GM12878 (cell line): ENCODE measurements around the gene SPIRE1. TPM values are rescaled to one million over a fixed set of nuclear protein-coding genes. Genes with fewer than 3 reads are reported as not detected.

Source experiments
- ATAC-seq: fragments of 200-7000 bp; cut with Tn5 transposase; 3 replicates; pipeline ENCODE4 v1.9.1; 2020; ENCODE audit warnings: mild to moderate bottlenecking, moderate library complexity
- BruUV-seq: library from RNA; stranded (reverse); fragments of 400-500 nt; replicated peaks from 2 replicates; lab custom pipeline; 2021; lab: Mats Ljungman, UMichigan
- CTCF ChIA-PET: fragments of 300-600 bp; sonication (Branson Sonifier 250); formaldehyde crosslinking; extraction: SDS; loops from one replicate; lab custom pipeline; 2021; ENCODE audit warnings: inconsistent platforms; lab: Yijun Ruan, JAX
- POLR2A ChIA-PET: fragments of 350-600 bp; formaldehyde crosslinking; extraction: SDS; loops from one replicate; lab custom pipeline; 2021; ENCODE audit warnings: inconsistent platforms; lab: Charles Lee
- RAD21 ChIA-PET: fragments of 300-600 bp; sonication (Branson Sonifier 250); formaldehyde crosslinking; loops from one replicate; lab custom pipeline; 2023; ENCODE audit warnings: antibody characterized with exemption; ENCODE audit not compliant: unreplicated experiment; lab: Charles Lee
- SMC1A ChIA-PET: fragments of 300-600 bp; sonication (Branson Sonifier 250); formaldehyde crosslinking; loops from one replicate; lab custom pipeline; 2023; ENCODE audit not compliant: unreplicated experiment, uncharacterized antibody; lab: Charles Lee
- DNase-seq: peaks from one replicate; pipeline ENCODE4 v3.0.0-alpha.2; 2011; ENCODE audit warnings: low read depth, low spot score
- FAIRE-seq: peaks from 3 replicates; lab custom pipeline; 2011; peaks lifted over from hg19 to GRCh38; lab: Jason Lieb, UNC
- H2AFZ ChIP-seq: 2 replicates; pipeline ENCODE4 v1.6.0; 2011; ENCODE audit warnings: low read depth, low read length, control low read depth; ENCODE audit not compliant: control insufficient read depth
- H3K27ac ChIP-seq: 2 replicates; pipeline ENCODE4 v1.5.1; 2011; ENCODE audit warnings: control low read depth; ENCODE audit not compliant: control insufficient read depth, insufficient read depth
- H3K27me3 ChIP-seq, 2 experiments: replicated peaks in 1 of 2; 2 replicates each; pipeline versions ENCODE4 v1.6.0 to v1.6.1; 2011; ENCODE audit warnings: low read length in 1 of 2; ENCODE audit not compliant: control insufficient read depth in 2 of 2, insufficient read depth in 2 of 2
- H3K36me3 ChIP-seq, 2 experiments: 2 replicates each; pipeline ENCODE4 v1.5.1; 2011; ENCODE audit warnings: low read length in 1 of 2; ENCODE audit not compliant: control insufficient read depth in 2 of 2, insufficient read depth in 2 of 2
- H3K4me1 ChIP-seq: 2 replicates; pipeline ENCODE4 v1.6.1; 2011; ENCODE audit warnings: mild to moderate bottlenecking, low read length, moderate library complexity, mixed read lengths; ENCODE audit not compliant: control insufficient read depth, insufficient read depth
- H3K4me2 ChIP-seq: 2 replicates; pipeline ENCODE4 v1.6.0; 2011; ENCODE audit warnings: control low read depth; ENCODE audit not compliant: control insufficient read depth, insufficient read depth
- H3K4me3 ChIP-seq: fragments of 200-600 bp; sonication (generic); 2 replicates; pipeline ENCODE4 v1.5.1; 2016
- H3K79me2 ChIP-seq: 2 replicates; pipeline ENCODE4 v1.6.0; 2011; ENCODE audit warnings: low read length; ENCODE audit not compliant: control insufficient read depth, insufficient read depth
- H3K9ac ChIP-seq: 2 replicates; pipeline ENCODE4 v1.8.0; 2011; ENCODE audit warnings: low read length, control low read depth, mixed read lengths; ENCODE audit not compliant: control insufficient read depth, insufficient read depth
- H3K9me3 ChIP-seq: replicated peaks from 3 replicates; pipeline ENCODE4 v1.5.1; 2011; ENCODE audit warnings: mild to moderate bottlenecking, low read length; ENCODE audit not compliant: control insufficient read depth, insufficient read depth
- H4K20me1 ChIP-seq: 2 replicates; pipeline ENCODE4 v1.6.0; 2011; ENCODE audit not compliant: control insufficient read depth, insufficient read depth
- CHD1 ChIP-seq: IDR thresholded peaks from 2 replicates; pipeline ENCODE4 v1.6.1; 2012; ENCODE audit warnings: low read depth, low read length, improper control_type of control experiment
- DPF2 ChIP-seq: fragments of 450-650 bp; IDR thresholded peaks from 2 replicates; pipeline ENCODE4 v1.6.1; 2017; ENCODE audit warnings: mild to moderate bottlenecking
- EGR1 ChIP-seq, 2 experiments: IDR thresholded peaks; 1 replicate in 1 of 2; 2 replicates in 1 of 2; pipeline ENCODE4 v1.6.1; 2011 to 2012; ENCODE audit warnings: low read depth in 2 of 2, low read length in 2 of 2, borderline replicate concordance in 1 of 2, mild to moderate bottlenecking in 1 of 2, moderate library complexity in 1 of 2
- ESRRA ChIP-seq: IDR thresholded peaks from 2 replicates; pipeline ENCODE4 v1.6.1; 2012; ENCODE audit warnings: mild to moderate bottlenecking, low read length, improper control_type of control experiment
- IKZF2 ChIP-seq, 2 experiments: fragments of 450-650 bp; IDR thresholded peaks; 2 replicates each; pipeline ENCODE4 v1.6.1; 2017; ENCODE audit warnings: mild to moderate bottlenecking in 2 of 2, moderate library complexity in 2 of 2
- MTA2 ChIP-seq: fragments of 450-650 bp; IDR thresholded peaks from 2 replicates; pipeline ENCODE4 v1.6.1; 2016; ENCODE audit warnings: low read depth, mild to moderate bottlenecking, moderate library complexity
- NFYA ChIP-seq: IDR thresholded peaks from 2 replicates; pipeline ENCODE4 v1.6.1; 2011; ENCODE audit warnings: low read depth, mild to moderate bottlenecking, low read length, improper control_type of control experiment, borderline replicate concordance
- PML ChIP-seq: IDR thresholded peaks from 2 replicates; pipeline ENCODE4 v1.6.1; 2012; ENCODE audit warnings: low read length, inconsistent platforms
- RBBP5 ChIP-seq: fragments of 200-600 bp; sonication (generic); conservative IDR thresholded peaks from 2 replicates; pipeline ENCODE4 v1.6.1; 2016
- RELA ChIP-seq: fragments of 450-650 bp; IDR thresholded peaks from 2 replicates; pipeline ENCODE4 v1.8.0; 2014; ENCODE audit warnings: borderline replicate concordance; ENCODE audit not compliant: partially characterized antibody
- SMC3 ChIP-seq: IDR thresholded peaks from 2 replicates; pipeline ENCODE4 v1.6.1; 2011; ENCODE audit warnings: low read length, improper control_type of control experiment, borderline replicate concordance
- TBL1XR1 ChIP-seq: IDR thresholded peaks from 2 replicates; pipeline ENCODE4 v1.6.1; 2012; ENCODE audit warnings: low read depth, low read length, improper control_type of control experiment
- ZNF274 ChIP-seq: IDR thresholded peaks from one replicate; pipeline ENCODE4 v1.8.0; 2011; ENCODE audit not compliant: insufficient read length, insufficient read depth
- WGBS: methylation state at CpG from one replicate; pipeline ENCODE4 v1.1.6; 2016; ENCODE audit warnings: low lambda C conversion rate; ENCODE audit not compliant: insufficient replicate concordance, insufficient coverage; ENCODE audit errors: missing lambda C conversion rate; 5-methylcytosine and 5-hydroxymethylcytosine counted together
- in situ Hi-C: fragments of 300-500 bp; cut with MboI; formaldehyde crosslinking; loops from 9 replicates; pipeline ENCODE4 v1.14.3; 2018; ENCODE audit warnings: mixed read lengths
- intact Hi-C: fragments of 100-400 bp; cut with micrococcal nuclease; formaldehyde crosslinking; loops from one replicate; pipeline ENCODE4 v1.14.2; 2022; ENCODE audit not compliant: unreplicated experiment
- polyA plus RNA-seq, 11 experiments: library from polyadenylated mRNA; depleted of rRNA in 4 of 11; unstranded in 6 of 11; stranded (reverse) in 5 of 11; fragments of >200 nt; fragmentation: Nextera tagmentation in 4 of 11; fragmentation: Illumina TruSeq in 1 of 11; extraction: Ambion mirVana in 4 of 11; extraction: Trizol in 1 of 11; gene quantifications; 1 replicate in 1 of 11; 2 replicates in 10 of 11; pipeline versions ENCODE4 v1.2.1 to v1.2.3, GENCODE V29; 2011 to 2016; ENCODE audit warnings: inconsistent platforms in 2 of 11, missing spikeins in 2 of 11, low read depth in 1 of 11
- total RNA-seq, 4 experiments: library from RNA; depleted of rRNA in 3 of 4; stranded (reverse); fragments of >200 nt in 3 of 4; fragmentation: Illumina TruSeq in 1 of 4; extraction: Trizol in 1 of 4; gene quantifications; 2 replicates each; pipeline versions ENCODE4 v1.2.1 to v1.2.3, GENCODE V29; 2013 to 2021
- TF ChIP-seq, protein P1 (sequence below): fragments of 450-650 bp; IDR thresholded peaks from 2 replicates; pipeline ENCODE4 v1.6.1; 2017; ENCODE audit warnings: borderline replicate concordance
- TF ChIP-seq, protein P2 (sequence below): fragments of 450-650 bp; IDR thresholded peaks from 2 replicates; pipeline ENCODE4 v1.6.1; 2017; ENCODE audit warnings: mild to moderate bottlenecking, moderate library complexity
- TF ChIP-seq, protein P3 (sequence below): fragments of 450-650 bp; IDR thresholded peaks from 2 replicates; pipeline ENCODE4 v1.6.1; 2018; ENCODE audit warnings: mild to moderate bottlenecking, low read depth, moderate library complexity; ENCODE audit not compliant: partially characterized antibody
- TF ChIP-seq, protein P4 (sequence below): IDR thresholded peaks from 2 replicates; pipeline ENCODE4 v1.6.1; 2012; ENCODE audit warnings: low read depth, low read length, improper control_type of control experiment

The SPIRE1 gene
- total and polyA plus RNA-seq, 10 of the 15 experiments (the other 5 are each of a cell fraction or from before 2014, with no cell fraction given), result 0.18 to 9.2 (median 4.3) TPM

DNA sequence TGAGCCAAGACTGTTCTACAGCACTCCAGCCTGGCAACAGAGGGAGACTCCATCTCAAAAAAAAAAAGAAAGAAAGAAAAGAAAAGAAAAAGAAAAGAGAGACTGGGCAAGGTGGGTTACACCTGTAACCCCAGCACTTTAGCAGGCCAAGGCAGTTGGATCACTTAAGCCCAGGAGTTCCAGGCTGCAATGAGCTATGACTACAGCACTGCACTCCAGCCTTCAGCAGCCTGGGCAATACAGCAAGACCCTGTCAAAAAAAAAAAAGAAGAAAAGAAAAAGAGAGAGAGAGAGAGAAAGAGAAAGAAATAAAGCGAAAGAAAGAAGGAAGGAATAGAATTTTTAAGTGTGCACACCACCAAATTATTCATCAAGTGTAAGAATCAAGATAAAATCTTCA is 2.9 kb downstream of the SPIRE1 start:
- ATAC-seq (no peak), FAIRE-seq (no peak), DNase-seq (no peak)
- H2AFZ ChIP-seq, result no peak overlapping the region
- H4K20me1 ChIP-seq, result no peaks in the 10 kb centered on the region
- H3K79me2 ChIP-seq, result no peaks in the 10 kb centered on the region
- H3K9ac ChIP-seq, result no peak overlapping the region
- no peaks in the 10 kb centered on the region for H3K4me1 ChIP-seq
- in situ Hi-C loops, result no loop called here
- H3K4me2 ChIP-seq, result no peak overlapping the region
- ChIA-PET CTCF (no interaction called here), SMC1A (interaction anchor here (0.6 kb wide), 1 partner anchor 270 kb away, joined by 3 read pairs; no protein-coding TSS in a partner anchor), RAD21 (no interaction called here), POLR2A (no interaction called here)
- 64% methylated on average over 1 of the region's 1 CpG for WGBS
- no peaks in the 10 kb centered on the region for H3K9me3 ChIP-seq
- no TSS peak for BruUV-seq
- no peaks in the 10 kb centered on the region for H3K36me3 ChIP-seq
- intact Hi-C loops, result loop anchor here (5.0 kb wide), 2 partner anchors 58 to 113 kb away; no protein-coding TSS in a partner anchor
- no peak overlapping the region for H3K4me3 ChIP-seq
- no peak overlapping the region for H3K27ac ChIP-seq
- H3K27me3 ChIP-seq, result peaks cover 0 to 2% of the 10 kb centered on the region in 2 experiments; a peak in 2 of 4 replicates
- TF ChIP-seq PML (no peak), SMC3 (no peak), CHD1 (no peak), RBBP5 (no peak), RELA (no peak), DPF2 (no peak), IKZF2 (IDR thresholded peaks at IDR 0.05) (no peak), EGR1 (IDR thresholded peaks at IDR 0.05; ENCODE audit: borderline replicate concordance in 1 of 2, low read depth in 2 of 2, low read length in 2 of 2) (no peak), ZNF274 (no peak), NFYA (no peak), ESRRA (no peak), MTA2 (no peak), TBL1XR1 (no peak)
- TF ChIP-seq, protein P1, sequence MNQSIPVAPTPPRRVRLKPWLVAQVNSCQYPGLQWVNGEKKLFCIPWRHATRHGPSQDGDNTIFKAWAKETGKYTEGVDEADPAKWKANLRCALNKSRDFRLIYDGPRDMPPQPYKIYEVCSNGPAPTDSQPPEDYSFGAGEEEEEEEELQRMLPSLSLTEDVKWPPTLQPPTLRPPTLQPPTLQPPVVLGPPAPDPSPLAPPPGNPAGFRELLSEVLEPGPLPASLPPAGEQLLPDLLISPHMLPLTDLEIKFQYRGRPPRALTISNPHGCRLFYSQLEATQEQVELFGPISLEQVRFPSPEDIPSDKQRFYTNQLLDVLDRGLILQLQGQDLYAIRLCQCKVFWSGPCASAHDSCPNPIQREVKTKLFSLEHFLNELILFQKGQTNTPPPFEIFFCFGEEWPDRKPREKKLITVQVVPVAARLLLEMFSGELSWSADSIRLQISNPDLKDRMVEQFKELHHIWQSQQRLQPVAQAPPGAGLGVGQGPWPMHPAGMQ, result no peak
- TF ChIP-seq, protein P2, sequence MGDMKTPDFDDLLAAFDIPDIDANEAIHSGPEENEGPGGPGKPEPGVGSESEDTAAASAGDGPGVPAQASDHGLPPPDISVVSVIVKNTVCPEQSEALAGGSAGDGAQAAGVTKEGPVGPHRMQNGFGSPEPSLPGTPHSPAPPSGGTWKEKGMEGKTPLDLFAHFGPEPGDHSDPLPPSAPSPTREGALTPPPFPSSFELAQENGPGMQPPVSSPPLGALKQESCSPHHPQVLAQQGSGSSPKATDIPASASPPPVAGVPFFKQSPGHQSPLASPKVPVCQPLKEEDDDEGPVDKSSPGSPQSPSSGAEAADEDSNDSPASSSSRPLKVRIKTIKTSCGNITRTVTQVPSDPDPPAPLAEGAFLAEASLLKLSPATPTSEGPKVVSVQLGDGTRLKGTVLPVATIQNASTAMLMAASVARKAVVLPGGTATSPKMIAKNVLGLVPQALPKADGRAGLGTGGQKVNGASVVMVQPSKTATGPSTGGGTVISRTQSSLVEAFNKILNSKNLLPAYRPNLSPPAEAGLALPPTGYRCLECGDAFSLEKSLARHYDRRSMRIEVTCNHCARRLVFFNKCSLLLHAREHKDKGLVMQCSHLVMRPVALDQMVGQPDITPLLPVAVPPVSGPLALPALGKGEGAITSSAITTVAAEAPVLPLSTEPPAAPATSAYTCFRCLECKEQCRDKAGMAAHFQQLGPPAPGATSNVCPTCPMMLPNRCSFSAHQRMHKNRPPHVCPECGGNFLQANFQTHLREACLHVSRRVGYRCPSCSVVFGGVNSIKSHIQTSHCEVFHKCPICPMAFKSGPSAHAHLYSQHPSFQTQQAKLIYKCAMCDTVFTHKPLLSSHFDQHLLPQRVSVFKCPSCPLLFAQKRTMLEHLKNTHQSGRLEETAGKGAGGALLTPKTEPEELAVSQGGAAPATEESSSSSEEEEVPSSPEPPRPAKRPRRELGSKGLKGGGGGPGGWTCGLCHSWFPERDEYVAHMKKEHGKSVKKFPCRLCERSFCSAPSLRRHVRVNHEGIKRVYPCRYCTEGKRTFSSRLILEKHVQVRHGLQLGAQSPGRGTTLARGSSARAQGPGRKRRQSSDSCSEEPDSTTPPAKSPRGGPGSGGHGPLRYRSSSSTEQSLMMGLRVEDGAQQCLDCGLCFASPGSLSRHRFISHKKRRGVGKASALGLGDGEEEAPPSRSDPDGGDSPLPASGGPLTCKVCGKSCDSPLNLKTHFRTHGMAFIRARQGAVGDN, result no peak
- TF ChIP-seq, protein P3, sequence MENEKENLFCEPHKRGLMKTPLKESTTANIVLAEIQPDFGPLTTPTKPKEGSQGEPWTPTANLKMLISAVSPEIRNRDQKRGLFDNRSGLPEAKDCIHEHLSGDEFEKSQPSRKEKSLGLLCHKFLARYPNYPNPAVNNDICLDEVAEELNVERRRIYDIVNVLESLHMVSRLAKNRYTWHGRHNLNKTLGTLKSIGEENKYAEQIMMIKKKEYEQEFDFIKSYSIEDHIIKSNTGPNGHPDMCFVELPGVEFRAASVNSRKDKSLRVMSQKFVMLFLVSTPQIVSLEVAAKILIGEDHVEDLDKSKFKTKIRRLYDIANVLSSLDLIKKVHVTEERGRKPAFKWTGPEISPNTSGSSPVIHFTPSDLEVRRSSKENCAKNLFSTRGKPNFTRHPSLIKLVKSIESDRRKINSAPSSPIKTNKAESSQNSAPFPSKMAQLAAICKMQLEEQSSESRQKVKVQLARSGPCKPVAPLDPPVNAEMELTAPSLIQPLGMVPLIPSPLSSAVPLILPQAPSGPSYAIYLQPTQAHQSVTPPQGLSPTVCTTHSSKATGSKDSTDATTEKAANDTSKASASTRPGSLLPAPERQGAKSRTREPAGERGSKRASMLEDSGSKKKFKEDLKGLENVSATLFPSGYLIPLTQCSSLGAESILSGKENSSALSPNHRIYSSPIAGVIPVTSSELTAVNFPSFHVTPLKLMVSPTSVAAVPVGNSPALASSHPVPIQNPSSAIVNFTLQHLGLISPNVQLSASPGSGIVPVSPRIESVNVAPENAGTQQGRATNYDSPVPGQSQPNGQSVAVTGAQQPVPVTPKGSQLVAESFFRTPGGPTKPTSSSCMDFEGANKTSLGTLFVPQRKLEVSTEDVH, result no peak
- TF ChIP-seq, protein P4, sequence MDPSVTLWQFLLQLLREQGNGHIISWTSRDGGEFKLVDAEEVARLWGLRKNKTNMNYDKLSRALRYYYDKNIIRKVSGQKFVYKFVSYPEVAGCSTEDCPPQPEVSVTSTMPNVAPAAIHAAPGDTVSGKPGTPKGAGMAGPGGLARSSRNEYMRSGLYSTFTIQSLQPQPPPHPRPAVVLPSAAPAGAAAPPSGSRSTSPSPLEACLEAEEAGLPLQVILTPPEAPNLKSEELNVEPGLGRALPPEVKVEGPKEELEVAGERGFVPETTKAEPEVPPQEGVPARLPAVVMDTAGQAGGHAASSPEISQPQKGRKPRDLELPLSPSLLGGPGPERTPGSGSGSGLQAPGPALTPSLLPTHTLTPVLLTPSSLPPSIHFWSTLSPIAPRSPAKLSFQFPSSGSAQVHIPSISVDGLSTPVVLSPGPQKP, result no peak
